Trophoblast cell (in vitro differentiated cells and primary cell): ENCODE data around the gene IGF1R.

Source experiments
- DNase-seq, 2 donors: peaks; one replicate each; pipeline ENCODE4 v3.0.0-alpha.2; 2016
- H2AFZ ChIP-seq: 2 replicates; pipeline ENCODE4 v1.6.1; 2013; ENCODE audit warnings: low read length, moderate library complexity, mild to moderate bottlenecking; ENCODE audit not compliant: insufficient read depth, poor library complexity
- H2AK5ac ChIP-seq: 2 replicates; pipeline ENCODE4 v1.6.1; 2013; ENCODE audit warnings: mild to moderate bottlenecking, low read length
- H2BK120ac ChIP-seq: 2 replicates; pipeline ENCODE4 v1.6.1; 2013; ENCODE audit warnings: low read length, mild to moderate bottlenecking, moderate library complexity; ENCODE audit not compliant: insufficient read depth, poor library complexity
- H2BK12ac ChIP-seq: 2 replicates; pipeline ENCODE4 v1.6.1; 2013; ENCODE audit warnings: mild to moderate bottlenecking, low read length, moderate library complexity
- H2BK5ac ChIP-seq: 2 replicates; pipeline ENCODE4 v1.6.1; 2013; ENCODE audit warnings: low read length, low read depth, moderate library complexity, mild to moderate bottlenecking; ENCODE audit not compliant: poor library complexity
- H3K14ac ChIP-seq: 2 replicates; pipeline ENCODE4 v1.6.1; 2013; ENCODE audit warnings: mild to moderate bottlenecking, low read length
- H3K18ac ChIP-seq: 2 replicates; pipeline ENCODE4 v1.6.1; 2013; ENCODE audit warnings: mild to moderate bottlenecking, low read length
- H3K23ac ChIP-seq: 2 replicates; pipeline ENCODE4 v1.6.1; 2013; ENCODE audit warnings: low read length
- H3K27ac ChIP-seq: 2 replicates; pipeline ENCODE4 v1.5.1; 2013; ENCODE audit warnings: low read depth, mild to moderate bottlenecking, inconsistent platforms, low read length, moderate library complexity
- H3K27me3 ChIP-seq: 2 replicates; pipeline ENCODE4 v1.6.1; 2013; ENCODE audit warnings: inconsistent platforms, mild to moderate bottlenecking, low read length, moderate library complexity; ENCODE audit not compliant: insufficient read depth
- H3K36me3 ChIP-seq, 2 experiments: 1 replicate in 1 of 2; 2 replicates in 1 of 2; pipeline ENCODE4 v1.6.1; 2013; ENCODE audit warnings: low read length in 2 of 2, mild to moderate bottlenecking in 2 of 2, moderate library complexity in 1 of 2; ENCODE audit not compliant: insufficient read depth in 2 of 2, control insufficient read depth in 1 of 2
- H3K4ac ChIP-seq: 2 replicates; pipeline ENCODE4 v1.6.1; 2013; ENCODE audit warnings: low read depth, mild to moderate bottlenecking, low read length, moderate library complexity
- H3K4me1 ChIP-seq, 2 experiments: 1 replicate in 1 of 2; 2 replicates in 1 of 2; pipeline ENCODE4 v1.6.1; 2013; ENCODE audit warnings: low read length in 2 of 2, mild to moderate bottlenecking in 2 of 2, moderate library complexity in 1 of 2; ENCODE audit not compliant: insufficient read depth in 2 of 2, control insufficient read depth in 1 of 2
- H3K4me2 ChIP-seq: 2 replicates; pipeline ENCODE4 v1.6.1; 2013; ENCODE audit warnings: inconsistent platforms, mild to moderate bottlenecking, low read length, moderate library complexity
- H3K4me3 ChIP-seq: 2 replicates; pipeline ENCODE4 v1.5.1; 2013; ENCODE audit warnings: mild to moderate bottlenecking, low read depth, low read length, inconsistent platforms
- H3K79me1 ChIP-seq: one replicate; pipeline ENCODE4 v1.6.1; 2013; ENCODE audit warnings: low read length
- H3K79me2 ChIP-seq: 2 replicates; pipeline ENCODE4 v1.6.1; 2013; ENCODE audit warnings: low read length, mild to moderate bottlenecking; ENCODE audit not compliant: control insufficient read depth, insufficient read depth, poor library complexity
- H3K9ac ChIP-seq: 2 replicates; pipeline ENCODE4 v1.6.1; 2013; ENCODE audit warnings: mild to moderate bottlenecking, low read length
- H3K9me3 ChIP-seq: 2 replicates; pipeline ENCODE4 v1.6.1; 2013; ENCODE audit warnings: low read depth, mild to moderate bottlenecking, control low read depth, inconsistent platforms, low read length; ENCODE audit not compliant: insufficient read depth
- H4K12ac ChIP-seq: 2 replicates; pipeline ENCODE4 v1.6.1; 2013; ENCODE audit warnings: low read depth, mild to moderate bottlenecking, low read length, moderate library complexity
- H4K8ac ChIP-seq: 2 replicates; pipeline ENCODE4 v1.6.1; 2013; ENCODE audit warnings: low read depth, mild to moderate bottlenecking, low read length, moderate library complexity
- H4K91ac ChIP-seq: one replicate; pipeline ENCODE4 v1.6.1; 2013; ENCODE audit warnings: low read depth, mild to moderate bottlenecking, low read length, moderate library complexity
- WGBS: extraction: QIAGEN DNeasy Blood & Tissue Kit; methylation state at CpG from one replicate; pipeline ENCODE4 v1.1.7; 2013; ENCODE audit warnings: missing lambda C conversion rate; ENCODE audit not compliant: insufficient read length, insufficient coverage; ENCODE audit errors: extremely low coverage; 5-methylcytosine and 5-hydroxymethylcytosine counted together

IGF1R gene

DNA sequence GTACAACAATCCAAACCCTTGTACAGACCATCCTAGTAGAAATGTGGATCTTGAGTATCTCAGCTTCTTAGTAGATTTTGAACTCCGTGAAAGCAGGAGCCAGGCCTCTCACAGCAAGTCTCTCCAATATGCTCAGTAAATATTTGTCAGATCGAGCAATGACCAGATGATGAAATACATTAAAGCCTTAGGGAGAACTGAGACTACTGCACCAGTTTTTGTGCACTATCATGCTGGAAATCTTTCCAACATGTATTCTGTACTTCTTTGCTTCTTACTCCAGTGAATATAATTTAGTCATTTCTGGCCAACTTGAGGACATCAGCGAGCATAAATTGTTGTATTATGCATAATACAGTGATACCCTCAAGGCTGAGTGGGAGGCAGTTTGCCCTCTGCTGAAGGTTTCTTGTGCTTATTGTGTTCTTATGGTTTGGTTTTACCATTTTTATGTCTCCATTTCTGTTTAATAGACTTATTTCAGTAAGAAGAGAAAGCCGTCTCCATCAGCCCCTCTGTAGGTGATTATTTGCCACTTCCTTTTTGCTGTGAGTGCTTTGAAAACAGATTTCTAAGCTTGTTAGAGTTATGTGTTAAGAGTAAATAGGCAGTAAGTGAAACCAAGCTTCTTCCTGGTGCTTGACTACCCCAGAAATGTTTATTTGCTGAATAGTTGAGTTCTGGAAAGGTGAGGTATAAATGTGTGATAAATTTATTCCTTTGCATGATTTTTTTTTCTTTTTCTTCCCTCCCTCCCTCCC is 212.1 kb downstream of the IGF1R start:
- Histone ChIP-seq H3K79me1 (peaks cover 2% of the 10 kb centered on the region), H2BK5ac (no peak overlapping the region)

DNA sequence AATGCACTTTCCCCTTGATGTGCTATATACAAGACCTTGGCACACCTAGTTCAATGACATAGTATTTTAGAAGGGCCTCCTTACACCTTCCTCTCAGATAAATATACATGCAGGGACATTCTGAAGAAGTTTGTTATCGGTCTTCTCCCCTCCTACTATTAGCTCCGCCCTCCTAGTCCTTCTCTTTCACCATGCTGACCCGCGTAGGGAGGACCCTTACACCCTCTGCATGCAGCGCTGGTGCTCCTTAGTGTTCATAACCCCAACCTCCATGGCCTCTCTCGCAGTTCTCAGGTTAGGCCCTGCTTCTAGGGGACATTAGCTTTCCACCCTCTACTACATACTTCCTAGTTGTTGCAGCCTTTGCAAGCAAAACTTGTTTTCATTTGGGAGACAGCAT is 212.8 kb downstream of the IGF1R start:
- Histone ChIP-seq H4K91ac (no peak overlapping the region), H3K14ac (no peak overlapping the region), H2BK120ac (no peak overlapping the region), H3K18ac (no peak overlapping the region), H4K8ac (no peak overlapping the region), H3K79me1 (peaks cover 2% of the 10 kb centered on the region), H3K79me2 (peaks cover 11% of the 10 kb centered on the region), H2AK5ac (no peak overlapping the region), H2BK12ac (no peak overlapping the region), H3K4me3 (no peak overlapping the region), H3K9ac (no peak overlapping the region), H3K4me2 (no peak overlapping the region), H3K9me3 (peaks cover 2% of the 10 kb centered on the region), H3K27me3 (no peaks in the 10 kb centered on the region), H2BK5ac (no peak overlapping the region), H2AFZ (no peak overlapping the region), H3K23ac (no peak overlapping the region), H4K12ac (no peak overlapping the region), H3K4me1 (peaks cover 5 to 10% of the 10 kb centered on the region in 2 experiments), H3K36me3 (peaks cover 0 to 2% of the 10 kb centered on the region in 2 experiments), H3K4ac (peak overlapping the region; percentile 19), H3K27ac (no peak overlapping the region)
- WGBS = no CpG with 5 or more reads among the region's 6 CpGs
- DNase-seq = no peak

More for the DNA sequence above, 212.1 kb downstream of the IGF1R start:
- no peak overlapping the region for H3K4me2 ChIP-seq
- no peaks in the 10 kb centered on the region for H3K36me3 ChIP-seq
- H2BK12ac ChIP-seq = no peak overlapping the region
- WGBS = no CpG with 5 or more reads among the region's 4 CpGs
- peak overlapping the region; percentile 34 for H3K4ac ChIP-seq
- no peak overlapping the region for H3K14ac ChIP-seq
- H4K91ac ChIP-seq = no peak overlapping the region
- H3K9me3 ChIP-seq = peaks cover 2% of the 10 kb centered on the region
- no peak overlapping the region for H2BK120ac ChIP-seq
- no peak overlapping the region for H2AFZ ChIP-seq
- no peak overlapping the region for H3K23ac ChIP-seq
- DNase-seq = peak in 1 of 2 donors; percentile 58
- no peak overlapping the region for H3K4me3 ChIP-seq
- H2AK5ac ChIP-seq = no peak overlapping the region
- H3K27ac ChIP-seq = no peak overlapping the region
- no peak overlapping the region for H3K18ac ChIP-seq
- H3K79me2 ChIP-seq = peaks cover 9% of the 10 kb centered on the region
- peaks cover 8 to 16% of the 10 kb centered on the region in 2 experiments for H3K4me1 ChIP-seq
- H4K8ac ChIP-seq = no peak overlapping the region
- H4K12ac ChIP-seq = no peak overlapping the region
- no peak overlapping the region for H3K9ac ChIP-seq
- H3K27me3 ChIP-seq = no peaks in the 10 kb centered on the region

DNA sequence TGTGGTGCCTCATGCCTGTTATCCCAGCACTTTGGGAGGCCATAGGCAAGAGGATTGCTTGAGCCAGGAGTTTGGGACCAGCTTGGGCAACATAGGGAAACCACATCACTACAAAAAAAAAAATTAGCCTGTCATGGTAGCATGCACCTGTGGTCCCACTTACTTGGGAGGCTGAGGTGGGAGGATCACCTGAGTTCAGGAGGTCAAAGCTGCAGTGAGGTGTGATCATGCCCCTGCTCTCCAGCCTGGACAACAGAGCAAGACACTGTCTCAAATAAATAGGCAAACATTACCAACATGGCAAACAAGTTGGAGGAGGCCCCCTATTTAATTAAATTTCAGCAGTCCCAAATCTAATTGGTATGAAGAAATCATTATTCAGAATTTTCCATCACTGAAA is 215.6 kb downstream of the IGF1R start:
- Histone ChIP-seq H3K9ac (no peak overlapping the region), H3K79me1 (no peaks in the 10 kb centered on the region), H3K23ac (no peak overlapping the region), H3K4me1 (peaks cover 8 to 11% of the 10 kb centered on the region in 2 experiments), H3K4me3 (no peak overlapping the region), H3K18ac (no peak overlapping the region), H2BK12ac (no peak overlapping the region), H3K27me3 (no peaks in the 10 kb centered on the region), H3K79me2 (peaks cover 12% of the 10 kb centered on the region), H2AK5ac (no peak overlapping the region), H4K91ac (no peak overlapping the region), H2BK5ac (no peak overlapping the region), H2AFZ (no peak overlapping the region), H4K12ac (no peak overlapping the region), H4K8ac (no peak overlapping the region), H3K36me3 (peaks cover 0 to 2% of the 10 kb centered on the region in 2 experiments), H3K4me2 (no peak overlapping the region), H3K14ac (no peak overlapping the region), H3K9me3 (peaks cover 2% of the 10 kb centered on the region), H3K27ac (no peak overlapping the region), H3K4ac (peak overlapping the region; percentile 15), H2BK120ac (no peak overlapping the region)
- DNase-seq = no peak

DNA sequence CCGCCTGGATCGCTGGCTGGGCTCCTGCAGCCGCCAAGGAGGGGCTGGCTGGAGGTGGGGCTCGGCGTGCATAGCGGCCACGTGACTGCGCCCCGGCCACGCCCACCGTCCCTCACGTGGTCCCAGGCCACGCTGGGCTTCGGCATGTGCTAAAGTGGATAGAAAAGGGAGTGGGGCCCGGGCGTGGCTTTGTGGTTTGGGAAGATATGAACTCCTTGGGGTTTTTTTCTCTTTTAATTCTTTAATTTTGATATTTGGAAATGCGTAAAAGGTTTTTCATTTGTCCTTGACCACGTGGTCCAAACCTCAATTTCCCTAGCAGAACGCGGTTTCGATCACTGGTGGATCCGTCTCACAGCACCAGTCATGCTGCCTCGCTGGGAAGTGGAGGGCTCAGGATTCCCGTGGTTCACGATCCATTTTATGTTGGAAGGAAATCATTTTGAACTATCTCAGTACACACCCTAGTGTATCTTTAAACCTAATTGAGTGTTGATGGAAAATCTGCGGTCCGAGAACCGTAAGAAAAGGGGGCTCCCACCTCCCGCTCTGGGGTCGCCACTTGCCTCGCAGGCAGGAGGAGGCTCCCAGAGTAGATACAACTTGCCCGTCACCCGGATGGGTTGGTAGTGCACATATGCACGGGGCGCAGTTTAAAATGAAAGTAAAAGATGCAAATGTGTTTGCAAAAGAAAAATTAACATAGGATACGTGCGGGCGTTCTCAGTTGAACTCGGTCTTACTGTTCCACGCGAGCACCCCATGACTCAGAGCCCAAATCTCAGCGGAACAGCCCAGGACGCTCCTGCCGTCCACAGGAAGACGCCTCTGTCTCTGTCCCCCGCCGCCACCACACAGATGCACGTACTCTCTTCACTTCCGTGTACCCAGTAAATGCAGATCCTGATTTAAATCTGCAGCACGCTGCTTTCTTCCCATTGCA is 217.3 kb downstream of the IGF1R start:
- H3K4me1 ChIP-seq = peaks cover 8 to 11% of the 10 kb centered on the region in 2 experiments
- H2BK12ac ChIP-seq = no peak overlapping the region
- H3K4me2 ChIP-seq = no peak overlapping the region
- no peak overlapping the region for H4K8ac ChIP-seq
- H2AK5ac ChIP-seq = peak overlapping the region; percentile 53
- no CpG with 5 or more reads among the region's 50 CpGs for WGBS
- peaks cover 1 to 2% of the 10 kb centered on the region in 2 experiments for H3K36me3 ChIP-seq
- H3K4me3 ChIP-seq = no peak overlapping the region
- DNase-seq = peak; percentile 64 to 69
- H3K79me1 ChIP-seq = no peaks in the 10 kb centered on the region
- no peak overlapping the region for H2BK120ac ChIP-seq
- H2AFZ ChIP-seq = no peak overlapping the region
- no peak overlapping the region for H4K12ac ChIP-seq
- H2BK5ac ChIP-seq = no peak overlapping the region
- peak overlapping the region; percentile 83 for H3K18ac ChIP-seq
- H3K4ac ChIP-seq = peak overlapping the region; percentile 96
- no peaks in the 10 kb centered on the region for H3K27me3 ChIP-seq
- H3K27ac ChIP-seq = no peak overlapping the region
- no peak overlapping the region for H3K14ac ChIP-seq
- no peak overlapping the region for H3K9ac ChIP-seq
- H4K91ac ChIP-seq = no peak overlapping the region
- H3K9me3 ChIP-seq = peaks cover 2% of the 10 kb centered on the region
- peaks cover 12% of the 10 kb centered on the region for H3K79me2 ChIP-seq
- H3K23ac ChIP-seq = no peak overlapping the region
